SU-DHL-6 (cell line): Measurements from ENCODE around the gene GAL3ST3.

ENCODE experiments used
- H2AFZ ChIP-seq: fragments of 200-600 bp; sonication (generic); 2 replicates; pipeline ENCODE4 v1.6.1; 2014; ENCODE audit warnings: low read depth, mild to moderate bottlenecking, moderate library complexity, mixed read lengths, antibody characterized with exemption, low read length; ENCODE audit not compliant: severe bottlenecking
- H3F3A ChIP-seq: fragments of 200-600 bp; shearing (Covaris generic); 2 replicates; pipeline ENCODE4 v1.6.0; 2016; ENCODE audit warnings: antibody characterized with exemption, mild to moderate bottlenecking; ENCODE audit not compliant: insufficient read depth
- H3K27ac ChIP-seq: fragments of 200-600 bp; sonication (generic); 2 replicates; pipeline ENCODE4 v1.5.1; 2016; ENCODE audit warnings: low read depth, mild to moderate bottlenecking, low read length, moderate library complexity, mixed read lengths
- H3K27me3 ChIP-seq: fragments of 200-600 bp; sonication (generic), shearing (Covaris generic); 2 replicates; pipeline ENCODE4 v1.6.0; 2014; ENCODE audit warnings: mild to moderate bottlenecking, low read length
- H3K36me3 ChIP-seq: fragments of 200-600 bp; sonication (generic); 2 replicates; pipeline ENCODE4 v1.6.1; 2014; ENCODE audit warnings: mild to moderate bottlenecking, low read length, mixed read lengths
- H3K4me2 ChIP-seq: fragments of 300-600, 200-600 bp; shearing (Covaris generic), sonication (generic); 2 replicates; pipeline ENCODE4 v1.6.0; 2014; ENCODE audit warnings: low read length, low read depth, mild to moderate bottlenecking; ENCODE audit not compliant: poor library complexity, severe bottlenecking
- H3K4me3 ChIP-seq: fragments of 200-600 bp; sonication (generic); 2 replicates; pipeline ENCODE4 v1.5.1; 2014; ENCODE audit warnings: antibody characterized with exemption, low read length, mild to moderate bottlenecking, mixed read lengths; ENCODE audit not compliant: insufficient read depth, poor library complexity, severe bottlenecking
- H3K79me2 ChIP-seq: fragments of 200-600 bp; sonication (generic); 2 replicates; pipeline ENCODE4 v1.6.1; 2014; ENCODE audit warnings: mild to moderate bottlenecking, low read length, moderate library complexity; ENCODE audit not compliant: insufficient read depth
- H3K9ac ChIP-seq: fragments of 200-600 bp; sonication (generic); 2 replicates; pipeline ENCODE4 v1.7.0; 2014; ENCODE audit warnings: mild to moderate bottlenecking, low read length
- H3K9me2 ChIP-seq: fragments of 200-600 bp; sonication (generic); replicated peaks from 2 replicates; pipeline ENCODE4 v1.6.1; 2014; ENCODE audit warnings: low read length; ENCODE audit not compliant: insufficient read depth
- H3K9me3 ChIP-seq: fragments of 200-600 bp; sonication (generic); 2 replicates; pipeline ENCODE4 v1.6.1; 2014; ENCODE audit warnings: low read length, mixed read lengths; ENCODE audit not compliant: insufficient read depth
- H4K20me1 ChIP-seq: fragments of 200-600 bp; sonication (generic); 2 replicates; pipeline ENCODE4 v1.6.1; 2014; ENCODE audit warnings: low read depth, mild to moderate bottlenecking, antibody characterized with exemption, low read length, moderate library complexity, mixed read lengths
- EZH2phosphoT487 ChIP-seq: fragments of 200-600 bp; sonication (generic), shearing (Covaris generic); conservative IDR thresholded peaks from 2 replicates; pipeline ENCODE4 v1.6.1; 2018; ENCODE audit warnings: mild to moderate bottlenecking, antibody characterized with exemption, low read length, moderate library complexity, mixed read lengths
- TF ChIP-seq, protein P1 (sequence below): fragments of 200-600 bp; sonication (generic); IDR thresholded peaks from one replicate; pipeline ENCODE4 v1.5.1; 2017; ENCODE audit warnings: antibody characterized with exemption, mild to moderate bottlenecking, low read length, moderate library complexity; ENCODE audit not compliant: insufficient read depth, poor library complexity, severe bottlenecking

GAL3ST3 gene

DNA sequence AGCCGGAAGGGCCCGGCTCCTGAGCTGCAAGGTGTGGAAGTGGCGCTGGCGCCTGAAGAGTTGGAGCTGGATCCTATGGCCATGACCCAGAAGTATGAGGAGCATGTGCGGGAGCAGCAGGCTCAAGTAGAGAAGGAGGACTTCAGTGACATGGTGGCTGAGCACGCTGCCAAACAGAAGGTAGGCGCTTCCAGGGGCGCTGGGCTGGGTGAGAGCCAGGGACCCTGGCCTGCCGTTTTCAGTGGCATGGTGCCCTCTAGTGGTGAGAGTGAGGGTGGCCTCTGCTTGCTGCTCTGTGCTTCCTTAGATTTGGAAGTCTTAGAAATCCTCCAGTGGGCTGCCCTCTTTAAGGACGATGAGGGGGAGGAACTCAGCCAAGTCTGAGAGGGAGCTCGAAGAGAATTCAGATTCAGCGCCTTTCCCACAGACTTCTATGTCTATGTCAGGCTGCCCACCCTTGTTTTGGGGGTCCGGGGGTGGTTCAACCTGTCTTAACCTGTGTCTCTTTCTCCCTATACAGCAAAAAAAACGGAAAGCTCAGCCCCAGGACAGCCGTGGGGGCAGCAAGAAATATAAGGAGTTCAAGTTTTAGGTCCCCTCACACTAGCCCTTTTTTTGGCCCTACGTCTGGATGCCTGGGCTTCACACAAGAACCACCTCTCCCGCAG lies 19.3 kb upstream of the GAL3ST3 start:
- Histone ChIP-seq H3K9ac (no peak overlapping the region), H3K27ac (peak overlapping the region; percentile 70), H4K20me1 (no peaks in the 10 kb centered on the region), H3K9me3 (no peaks in the 10 kb centered on the region), H3K36me3 (peaks cover 32% of the 10 kb centered on the region), H3K9me2 (no peaks in the 10 kb centered on the region), H3K27me3 (no peaks in the 10 kb centered on the region), H3K4me2 (no peak overlapping the region), H3K79me2 (no peaks in the 10 kb centered on the region), H3F3A (peaks cover 41% of the 10 kb centered on the region), H2AFZ (no peak overlapping the region), H3K4me3 (no peak overlapping the region)
- TF ChIP-seq, protein P1, sequence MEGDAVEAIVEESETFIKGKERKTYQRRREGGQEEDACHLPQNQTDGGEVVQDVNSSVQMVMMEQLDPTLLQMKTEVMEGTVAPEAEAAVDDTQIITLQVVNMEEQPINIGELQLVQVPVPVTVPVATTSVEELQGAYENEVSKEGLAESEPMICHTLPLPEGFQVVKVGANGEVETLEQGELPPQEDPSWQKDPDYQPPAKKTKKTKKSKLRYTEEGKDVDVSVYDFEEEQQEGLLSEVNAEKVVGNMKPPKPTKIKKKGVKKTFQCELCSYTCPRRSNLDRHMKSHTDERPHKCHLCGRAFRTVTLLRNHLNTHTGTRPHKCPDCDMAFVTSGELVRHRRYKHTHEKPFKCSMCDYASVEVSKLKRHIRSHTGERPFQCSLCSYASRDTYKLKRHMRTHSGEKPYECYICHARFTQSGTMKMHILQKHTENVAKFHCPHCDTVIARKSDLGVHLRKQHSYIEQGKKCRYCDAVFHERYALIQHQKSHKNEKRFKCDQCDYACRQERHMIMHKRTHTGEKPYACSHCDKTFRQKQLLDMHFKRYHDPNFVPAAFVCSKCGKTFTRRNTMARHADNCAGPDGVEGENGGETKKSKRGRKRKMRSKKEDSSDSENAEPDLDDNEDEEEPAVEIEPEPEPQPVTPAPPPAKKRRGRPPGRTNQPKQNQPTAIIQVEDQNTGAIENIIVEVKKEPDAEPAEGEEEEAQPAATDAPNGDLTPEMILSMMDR, result peak; percentile 97
- no peak for TF ChIP-seq EZH2phosphoT487

DNA sequence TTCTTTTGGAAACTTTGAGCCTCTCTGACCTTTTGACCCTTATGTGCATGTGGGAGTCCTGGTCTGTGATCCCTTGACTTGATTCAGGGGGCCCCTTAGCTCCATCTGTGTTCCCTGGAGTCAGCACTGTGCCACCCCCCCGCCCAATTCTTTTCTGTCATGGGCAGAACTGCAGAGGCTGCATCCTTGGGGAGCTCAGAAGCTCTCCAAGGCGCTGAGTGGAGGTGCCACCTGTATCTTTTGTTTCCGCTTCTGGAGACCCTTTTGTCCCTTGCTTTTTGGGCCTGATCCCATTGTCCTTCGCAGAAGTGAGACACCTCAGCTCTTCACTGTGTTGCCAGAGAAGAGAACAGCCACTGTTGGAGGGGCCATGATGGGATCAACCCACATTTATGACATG lies 18.7 kb upstream of the GAL3ST3 start:
- no peaks in the 10 kb centered on the region for H3K9me2 ChIP-seq
- no peak overlapping the region for H3K4me2 ChIP-seq
- no peaks in the 10 kb centered on the region for H3K79me2 ChIP-seq
- no peak overlapping the region for H3K4me3 ChIP-seq
- H3F3A ChIP-seq, result peaks cover 42% of the 10 kb centered on the region
- H3K27me3 ChIP-seq, result no peaks in the 10 kb centered on the region
- H3K9me3 ChIP-seq, result no peaks in the 10 kb centered on the region
- no peaks in the 10 kb centered on the region for H4K20me1 ChIP-seq
- H3K27ac ChIP-seq, result no peak overlapping the region
- TF ChIP-seq, protein P1, result no peak
- TF ChIP-seq EZH2phosphoT487, result no peak
- H3K9ac ChIP-seq, result no peak overlapping the region
- no peak overlapping the region for H2AFZ ChIP-seq
- H3K36me3 ChIP-seq, result peaks cover 37% of the 10 kb centered on the region

DNA sequence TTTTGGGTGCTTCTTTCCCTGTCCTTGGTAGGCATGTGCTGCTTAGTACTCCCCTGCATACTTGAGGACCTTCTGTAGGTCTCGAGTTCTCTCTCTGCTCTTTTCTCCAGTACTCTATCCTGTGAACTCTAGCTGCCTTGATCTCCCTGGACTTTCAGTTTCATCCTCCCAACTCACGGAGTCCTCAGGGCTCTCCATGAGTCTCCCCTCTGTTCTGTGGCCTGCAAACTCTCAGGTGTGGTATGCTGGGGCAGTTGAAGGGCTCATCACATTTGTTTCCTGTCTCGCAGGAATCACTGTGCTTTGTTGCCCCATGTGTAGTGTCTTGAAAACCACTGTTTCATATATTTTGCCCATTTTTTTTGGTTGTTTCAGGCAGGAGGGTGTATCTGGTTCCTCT lies 17.8 kb upstream of the GAL3ST3 start:
- Histone ChIP-seq H3F3A (peaks cover 35% of the 10 kb centered on the region), H3K4me3 (no peak overlapping the region), H3K9me3 (no peaks in the 10 kb centered on the region), H2AFZ (no peak overlapping the region), H3K79me2 (no peaks in the 10 kb centered on the region), H3K9me2 (no peaks in the 10 kb centered on the region), H3K36me3 (peaks cover 44% of the 10 kb centered on the region), H4K20me1 (no peaks in the 10 kb centered on the region), H3K4me2 (no peak overlapping the region), H3K9ac (no peak overlapping the region), H3K27ac (no peak overlapping the region), H3K27me3 (no peaks in the 10 kb centered on the region)
- no peak for TF ChIP-seq EZH2phosphoT487
- TF ChIP-seq, protein P1, result no peak
